Left kidney (tissue), 2 donors: ENCODE measurements around the gene TTC13. TPM values are rescaled to one million over a fixed set of nuclear protein-coding genes. Genes with fewer than 3 reads are reported as not detected.
"Not testable (repeated sequence)": the region's sequence is repeated elsewhere in the genome, so short reads cannot be mapped to it uniquely, and the experiment has no call there.

ENCODE experiments used
- DNase-seq: peaks from one replicate; pipeline ENCODE4 v3.0.0-alpha.2; 2013
- polyA plus RNA-seq: library from polyadenylated mRNA; unstranded; fragments of 120-200 nt; gene quantifications from one replicate; pipeline ENCODE4 v1.2.1, GENCODE V29; 2013; ENCODE audit not compliant: insufficient read length

Gene TTC13
- polyA plus RNA-seq, 1 donor, result 29.1 TPM

- DNase-seq, result no peak
Observed at GRCh38 chr1:230987448-230987847, 8.8 kb upstream of the TTC13 start.

GRCh38 chr1:230986976-230987375 lies 8.3 kb upstream of the TTC13 start:
- no peak for DNase-seq

DNA sequence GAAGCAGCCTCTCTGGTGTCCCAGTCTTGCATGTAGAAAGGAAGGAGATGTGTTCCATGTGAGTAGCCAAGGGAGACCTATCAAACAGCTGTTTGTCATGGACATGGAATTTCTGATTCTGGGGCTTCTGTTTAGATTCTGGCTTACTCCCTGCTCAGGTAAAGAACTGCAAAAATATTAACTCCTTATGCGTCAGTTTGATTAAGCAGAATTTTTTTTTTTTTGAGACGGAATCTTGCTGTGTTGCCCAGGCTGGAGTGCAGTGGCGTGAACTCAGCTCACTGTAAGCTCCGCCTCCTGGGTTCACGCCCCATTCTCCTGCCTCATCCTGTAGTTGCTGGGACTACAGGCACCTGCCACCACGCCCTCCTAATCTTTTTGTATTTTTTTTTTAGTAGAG lies 7.0 kb upstream of the TTC13 start:
- no peak for DNase-seq

DNA sequence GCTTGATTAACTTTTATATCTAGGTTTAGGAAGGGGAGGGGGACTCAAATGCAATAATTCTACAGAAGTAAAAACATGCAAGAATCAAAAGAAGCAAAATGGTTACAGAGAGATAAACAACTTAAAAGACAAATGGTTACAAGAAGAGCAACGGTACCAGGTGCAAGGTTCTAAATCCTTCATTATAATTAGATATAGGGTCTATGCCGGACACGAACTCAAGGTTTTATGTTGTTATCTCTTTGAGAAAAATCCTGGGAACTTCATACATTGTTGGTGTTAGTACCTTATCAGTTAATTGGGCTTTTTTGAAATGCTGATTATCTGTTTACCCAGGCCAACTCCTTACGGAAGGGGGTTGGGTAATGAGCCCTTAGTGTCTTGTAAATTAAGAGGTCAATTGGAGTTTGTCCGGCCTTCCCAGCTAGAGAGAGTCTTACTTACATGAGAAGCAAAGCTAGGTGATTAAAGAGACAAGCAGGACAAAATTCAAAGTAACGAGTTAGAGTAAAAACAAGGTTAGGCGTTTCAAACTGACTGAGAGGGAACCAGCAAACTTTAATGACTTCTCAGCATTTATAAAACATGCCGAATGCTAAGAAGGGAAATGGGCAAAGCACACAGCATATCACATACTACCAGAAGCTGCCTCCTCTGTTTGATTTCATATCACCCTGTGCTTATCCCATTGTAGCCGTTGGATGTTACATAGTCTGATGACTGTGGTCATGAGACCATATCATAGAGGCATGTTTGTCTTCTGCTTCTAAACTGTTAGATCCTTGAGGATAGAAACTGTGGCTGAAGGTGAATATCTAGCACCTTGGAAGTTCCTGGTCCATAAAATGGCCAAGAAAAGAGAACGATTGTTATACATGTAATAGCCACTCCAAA lies 6.2 kb upstream of the TTC13 start:
- DNase-seq, result not testable (repeated sequence)

GRCh38 chr1:230983811-230984210 lies 5.2 kb upstream of the TTC13 start:
- no peak for DNase-seq

GRCh38 chr1:230982696-230983095 lies 4.0 kb upstream of the TTC13 start:
- DNase-seq, result no peak

DNA sequence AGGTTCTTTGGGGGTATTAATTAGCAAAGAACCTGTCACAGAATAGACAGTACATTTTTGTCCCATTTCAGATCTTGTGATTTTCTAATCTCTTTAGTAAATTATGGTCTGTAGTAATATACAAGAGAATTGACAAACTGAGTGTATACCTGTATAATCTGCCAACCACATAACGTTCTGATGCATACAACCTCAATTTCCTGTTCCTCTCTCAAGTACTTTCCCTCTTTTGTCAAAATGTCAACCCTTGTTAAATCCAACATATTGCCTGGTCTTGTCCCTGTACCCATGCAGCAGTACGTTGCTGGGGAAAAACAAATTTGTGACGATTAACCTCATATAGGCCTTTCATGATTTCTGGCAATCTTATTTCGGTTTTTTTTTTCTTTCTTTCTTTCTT lies 1.3 kb upstream of the TTC13 start:
- DNase-seq, result no peak

DNA sequence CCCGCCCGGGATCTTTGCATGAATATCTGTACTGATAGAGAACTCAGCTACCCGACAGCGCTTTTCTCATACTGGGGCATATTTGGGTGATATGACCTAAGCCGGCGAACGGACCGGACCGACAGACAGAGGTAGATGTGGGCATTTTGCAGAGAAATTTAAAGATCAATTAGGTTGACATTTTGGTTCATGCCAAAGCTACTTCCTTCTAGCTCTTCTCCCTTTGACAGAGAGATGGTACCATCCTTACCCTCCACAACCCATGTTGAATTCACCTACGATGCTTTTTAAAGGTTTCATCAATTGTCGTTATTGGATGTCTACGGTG lies 692 bp upstream of the TTC13 start:
- DNase-seq, result no peak

GRCh38 chr1:230977761-230978490 lies 735 bp downstream of the TTC13 start:
- peak; percentile 24 for DNase-seq

GRCh38 chr1:230976825-230977747 lies 1.6 kb downstream of the TTC13 start:
- DNase-seq, result no peak

DNA sequence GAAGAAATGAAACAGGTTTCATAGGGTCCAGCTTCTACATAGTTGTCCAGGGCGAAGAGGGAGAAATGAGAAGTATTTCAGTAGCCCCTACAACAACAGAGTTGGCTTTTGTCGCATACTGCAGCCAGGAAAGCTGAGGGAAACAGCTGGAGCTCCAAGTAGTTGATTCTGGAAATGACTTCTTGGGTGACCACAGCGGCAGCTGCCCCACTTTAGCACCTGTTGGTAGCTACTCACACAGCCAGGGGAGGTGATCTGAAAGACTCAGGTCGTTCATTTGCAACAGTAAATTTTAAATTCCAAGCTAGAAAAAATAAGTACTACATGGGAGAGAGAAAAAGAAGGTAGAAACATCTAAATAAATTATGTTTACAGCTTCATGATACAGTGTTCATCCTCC lies 2.3 kb downstream of the TTC13 start:
- DNase-seq, result no peak

- DNase-seq, result no peak
Observed at GRCh38 chr1:230975636-230976035, 3.0 kb downstream of the TTC13 start.

- DNase-seq, result no peak
Observed at GRCh38 chr1:230972855-230973271, 5.8 kb downstream of the TTC13 start.

GRCh38 chr1:230971771-230972170 lies 6.9 kb downstream of the TTC13 start:
- DNase-seq, result no peak

DNA sequence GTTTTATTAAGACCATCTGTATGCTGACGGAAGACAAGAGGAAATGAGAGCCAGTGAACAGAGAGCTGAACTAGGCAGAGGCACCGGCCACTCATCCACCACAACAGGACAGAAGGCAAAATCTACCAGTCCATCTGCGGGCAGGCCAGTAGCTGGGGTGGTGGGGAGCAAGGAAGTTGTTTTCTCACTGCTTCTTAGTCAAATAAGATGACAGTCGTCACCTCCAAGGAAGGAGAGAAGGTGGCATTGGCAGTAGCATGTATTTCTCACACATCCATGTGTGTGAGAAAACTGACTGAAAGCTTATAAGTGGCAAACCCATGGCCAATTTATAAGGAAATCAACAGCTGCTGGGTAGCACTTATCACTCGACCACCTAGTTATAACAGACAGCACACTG lies 8.2 kb downstream of the TTC13 start:
- no peak for DNase-seq

DNA sequence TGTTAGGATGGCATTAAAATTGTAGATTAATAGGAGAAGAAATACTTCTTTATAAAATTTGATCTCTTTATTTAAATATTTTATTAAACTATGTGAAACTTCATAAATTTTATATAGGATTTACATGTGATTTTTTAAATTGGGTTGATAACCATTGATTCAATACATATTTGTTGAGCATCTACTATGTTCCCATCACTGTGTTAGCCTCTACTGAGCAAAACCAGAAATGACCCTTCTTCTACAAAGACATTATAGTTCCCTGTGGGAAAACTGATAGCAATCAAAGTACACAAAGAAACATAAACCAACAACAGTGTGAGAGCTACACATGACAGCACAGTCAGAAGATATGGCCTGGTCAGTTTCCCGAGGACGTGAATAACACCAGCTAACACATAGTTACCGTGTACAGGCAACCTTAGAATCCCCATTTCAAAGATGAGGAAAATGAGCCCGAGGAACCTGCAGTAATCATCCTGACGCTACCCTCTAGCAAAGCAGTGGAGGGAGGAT lies 12.2 kb downstream of the TTC13 start:
- no peak for DNase-seq

- DNase-seq, result no peak
Observed at GRCh38 chr1:230965535-230965934, 13.1 kb downstream of the TTC13 start.

- DNase-seq, result no peak
Observed at GRCh38 chr1:230964896-230965295, 13.8 kb downstream of the TTC13 start.

DNA sequence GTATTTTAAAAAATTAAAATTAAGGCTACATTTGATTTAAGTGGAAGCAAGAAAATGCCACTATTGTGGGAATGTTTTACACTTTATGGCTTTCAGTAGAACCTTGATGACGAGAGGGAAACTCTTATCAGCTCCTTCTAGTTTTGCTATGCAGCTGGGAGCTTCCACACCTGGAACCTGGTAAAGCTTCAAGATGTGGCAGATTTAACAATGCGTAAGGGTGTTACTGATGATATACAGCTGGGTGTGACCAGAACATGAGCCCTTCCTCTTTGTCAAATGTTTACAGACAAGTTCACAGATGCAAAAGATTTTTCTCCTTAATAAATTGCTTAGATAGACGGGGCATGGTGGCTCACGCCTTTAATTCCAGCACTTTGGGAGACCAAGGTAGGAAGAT lies 20.3 kb downstream of the TTC13 start:
- DNase-seq, result no peak

DNA sequence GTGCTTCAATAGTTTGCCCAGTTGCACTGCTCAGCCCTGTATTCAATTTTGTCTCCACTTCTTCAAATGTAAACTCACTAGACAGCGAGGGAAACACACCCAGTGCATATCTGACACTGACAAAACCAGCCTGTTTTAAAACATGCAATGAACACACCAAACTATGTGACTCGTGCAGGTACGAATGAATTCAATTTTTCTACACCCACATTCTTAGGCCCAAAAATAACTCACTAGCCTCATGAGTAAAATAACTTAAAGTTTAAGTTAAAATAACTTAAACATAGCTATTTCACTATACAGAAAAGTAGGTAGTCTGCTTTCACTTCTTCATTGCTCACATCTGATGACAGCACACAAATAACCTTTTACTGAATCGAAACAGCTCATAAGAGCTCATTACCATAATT lies 21.1 kb downstream of the TTC13 start:
- DNase-seq, result no peak

DNA sequence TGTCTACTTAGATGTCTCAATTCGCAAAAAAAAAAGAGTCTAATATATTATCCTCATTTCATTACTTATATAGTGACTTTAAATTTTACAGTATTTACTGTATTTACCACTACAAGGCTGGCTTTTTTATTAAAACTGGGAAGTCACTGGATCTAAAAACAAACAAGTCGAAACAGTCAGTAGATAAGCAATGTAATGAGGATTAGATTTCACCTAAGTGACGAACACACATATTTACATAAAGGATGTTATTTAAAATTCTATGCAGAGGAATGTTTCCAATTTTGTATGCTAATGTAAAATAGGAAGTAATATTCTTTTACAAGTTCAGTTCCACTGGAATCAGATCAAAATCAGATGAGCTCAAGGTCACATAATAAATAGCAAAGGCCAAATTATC lies 28.3 kb downstream of the TTC13 start:
- DNase-seq, result no peak

DNA sequence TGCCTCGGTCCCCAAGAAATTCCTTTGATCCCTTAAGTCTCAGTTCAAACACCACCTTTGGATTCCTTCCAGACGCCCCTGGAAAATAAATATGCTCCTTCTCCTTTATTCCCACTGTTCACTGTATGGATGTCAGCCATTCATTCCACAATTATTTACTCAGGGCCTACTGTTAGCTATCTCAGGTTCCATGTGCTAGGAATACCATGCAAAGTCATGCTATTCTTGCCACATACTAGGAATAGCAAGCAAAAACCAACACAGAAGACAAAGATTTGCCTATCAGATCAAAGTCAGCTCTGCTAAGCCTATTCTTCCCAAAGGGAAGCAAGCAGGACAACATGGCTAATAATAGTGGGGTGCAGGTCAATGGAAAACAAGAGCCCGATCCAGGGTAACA lies 29.8 kb downstream of the TTC13 start:
- no peak for DNase-seq
